Progenitor cell of endocrine pancreas (in vitro differentiated cells): ENCODE measurements around the gene E4F1. TPM values are rescaled to one million over a fixed set of nuclear protein-coding genes. Genes with fewer than 3 reads are reported as not detected.
A peak's percentile ranks its signal among the peaks of the same experiment; 100 is the strongest.

Experiments used
- DNase-seq: peaks from one replicate; pipeline ENCODE4 v3.0.0; 2021; ENCODE audit warnings: low spot score; ENCODE audit not compliant: unreplicated experiment
- H3K27ac Mint-ChIP-seq: 2 replicates; pipeline ENCODE4 v1.8.0; 2021; ENCODE audit warnings: mild to moderate bottlenecking, moderate library complexity, mixed read lengths
- H3K27me3 Mint-ChIP-seq: 2 replicates; pipeline ENCODE4 v1.8.0; 2021; ENCODE audit warnings: mixed read lengths
- H3K36me3 Mint-ChIP-seq: 2 replicates; pipeline ENCODE4 v1.8.0; 2022; ENCODE audit warnings: mixed read lengths; ENCODE audit not compliant: insufficient read depth
- H3K4me1 Mint-ChIP-seq: 2 replicates; pipeline ENCODE4 v1.8.0; 2021; ENCODE audit warnings: low read depth, mixed read lengths
- H3K4me3 Mint-ChIP-seq: 2 replicates; pipeline ENCODE4 v1.8.0; 2021; ENCODE audit warnings: low read depth, mild to moderate bottlenecking, moderate library complexity, mixed read lengths
- H3K9me3 Mint-ChIP-seq: 2 replicates; pipeline ENCODE4 v1.8.0; 2021; ENCODE audit warnings: low read depth, mixed read lengths
- long read RNA-seq: library from polyadenylated mRNA; unstranded; transcript quantifications from one replicate; pipeline ENCODE4 v2.0.0, GENCODE V29; 2020
- total RNA-seq: library from RNA; stranded (reverse); gene quantifications from 2 replicates; pipeline ENCODE4 v1.2.1, GENCODE V29; 2021
- TF ChIP-seq, protein P1 (sequence below): fragments of 200-600 bp; sonication (generic); IDR thresholded peaks from one replicate; pipeline ENCODE4 v1.5.0; 2021; ENCODE audit warnings: antibody characterized with exemption, mild to moderate bottlenecking; ENCODE audit not compliant: unreplicated experiment

E4F1 gene, protein sequence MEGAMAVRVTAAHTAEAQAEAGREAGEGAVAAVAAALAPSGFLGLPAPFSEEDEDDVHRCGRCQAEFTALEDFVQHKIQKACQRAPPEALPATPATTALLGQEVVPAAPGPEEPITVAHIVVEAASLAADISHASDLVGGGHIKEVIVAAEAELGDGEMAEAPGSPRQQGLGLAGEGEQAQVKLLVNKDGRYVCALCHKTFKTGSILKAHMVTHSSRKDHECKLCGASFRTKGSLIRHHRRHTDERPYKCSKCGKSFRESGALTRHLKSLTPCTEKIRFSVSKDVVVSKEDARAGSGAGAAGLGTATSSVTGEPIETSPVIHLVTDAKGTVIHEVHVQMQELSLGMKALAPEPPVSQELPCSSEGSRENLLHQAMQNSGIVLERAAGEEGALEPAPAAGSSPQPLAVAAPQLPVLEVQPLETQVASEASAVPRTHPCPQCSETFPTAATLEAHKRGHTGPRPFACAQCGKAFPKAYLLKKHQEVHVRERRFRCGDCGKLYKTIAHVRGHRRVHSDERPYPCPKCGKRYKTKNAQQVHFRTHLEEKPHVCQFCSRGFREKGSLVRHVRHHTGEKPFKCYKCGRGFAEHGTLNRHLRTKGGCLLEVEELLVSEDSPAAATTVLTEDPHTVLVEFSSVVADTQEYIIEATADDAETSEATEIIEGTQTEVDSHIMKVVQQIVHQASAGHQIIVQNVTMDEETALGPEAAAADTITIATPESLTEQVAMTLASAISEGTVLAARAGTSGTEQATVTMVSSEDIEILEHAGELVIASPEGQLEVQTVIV
- 30.9 and 33.7 TPM in 2 replicates for total RNA-seq
- long read RNA-seq, transcript E4F1-201 (14 exons, 2,573 nt): major isoform, 13 of 27 reads
- long read RNA-seq, partial matches to known transcripts: 5 of 27 reads
- long read RNA-seq, other reads (novel, unspliced or antisense): 9 of 27 reads

DNA sequence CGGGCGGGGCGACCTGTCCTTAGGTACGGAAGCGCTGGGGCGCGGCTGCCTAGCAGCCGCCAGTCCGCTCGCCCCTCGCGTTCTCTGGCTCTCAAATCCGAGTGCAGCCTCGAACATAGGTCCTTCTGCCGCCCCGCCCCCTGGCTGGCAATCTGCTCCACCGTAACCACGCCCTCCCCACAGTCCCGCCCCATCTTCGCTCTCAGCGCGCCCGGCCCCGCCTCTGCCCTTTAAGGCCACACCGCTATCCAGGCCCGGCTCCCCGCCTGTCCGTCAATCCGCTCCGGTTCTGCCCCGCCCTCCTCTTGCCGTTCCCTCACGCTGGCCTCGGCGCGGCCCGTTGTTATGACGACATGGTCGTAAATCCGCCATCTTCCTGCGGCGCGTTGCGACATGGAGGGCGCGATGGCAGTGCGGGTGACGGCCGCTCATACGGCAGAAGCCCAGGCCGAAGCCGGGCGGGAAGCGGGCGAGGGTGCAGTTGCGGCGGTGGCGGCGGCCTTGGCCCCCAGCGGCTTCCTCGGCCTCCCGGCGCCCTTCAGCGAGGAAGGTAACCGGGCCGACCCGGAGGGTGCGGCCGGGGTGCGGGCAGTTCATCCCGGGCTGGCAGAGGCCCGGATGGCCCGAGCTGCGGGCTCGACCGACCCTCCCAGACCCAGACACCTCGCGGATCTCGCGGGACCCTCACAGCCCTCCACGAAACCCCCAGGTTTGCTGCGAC, at the start of gene E4F1:
Gene E4F1 (plus strand): TSS at position 371 of the 721 bp plus-strand sequence. CDS start 23 bp downstream, at position 394.
- TF ChIP-seq, protein P1, sequence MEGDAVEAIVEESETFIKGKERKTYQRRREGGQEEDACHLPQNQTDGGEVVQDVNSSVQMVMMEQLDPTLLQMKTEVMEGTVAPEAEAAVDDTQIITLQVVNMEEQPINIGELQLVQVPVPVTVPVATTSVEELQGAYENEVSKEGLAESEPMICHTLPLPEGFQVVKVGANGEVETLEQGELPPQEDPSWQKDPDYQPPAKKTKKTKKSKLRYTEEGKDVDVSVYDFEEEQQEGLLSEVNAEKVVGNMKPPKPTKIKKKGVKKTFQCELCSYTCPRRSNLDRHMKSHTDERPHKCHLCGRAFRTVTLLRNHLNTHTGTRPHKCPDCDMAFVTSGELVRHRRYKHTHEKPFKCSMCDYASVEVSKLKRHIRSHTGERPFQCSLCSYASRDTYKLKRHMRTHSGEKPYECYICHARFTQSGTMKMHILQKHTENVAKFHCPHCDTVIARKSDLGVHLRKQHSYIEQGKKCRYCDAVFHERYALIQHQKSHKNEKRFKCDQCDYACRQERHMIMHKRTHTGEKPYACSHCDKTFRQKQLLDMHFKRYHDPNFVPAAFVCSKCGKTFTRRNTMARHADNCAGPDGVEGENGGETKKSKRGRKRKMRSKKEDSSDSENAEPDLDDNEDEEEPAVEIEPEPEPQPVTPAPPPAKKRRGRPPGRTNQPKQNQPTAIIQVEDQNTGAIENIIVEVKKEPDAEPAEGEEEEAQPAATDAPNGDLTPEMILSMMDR: no peak
- Mint-ChIP-seq H3K27ac (peak within 1 kb of the TSS; percentile 88), H3K36me3 (no peaks in the 10 kb centered on the region), H3K4me1 (peaks cover 11% of the 10 kb centered on the region), H3K4me3 (peak within 1 kb of the TSS; percentile 81), H3K27me3 (no peaks in the 10 kb centered on the region), H3K9me3 (no peaks in the 10 kb centered on the region)
- peak; percentile 98 for DNase-seq

DNA sequence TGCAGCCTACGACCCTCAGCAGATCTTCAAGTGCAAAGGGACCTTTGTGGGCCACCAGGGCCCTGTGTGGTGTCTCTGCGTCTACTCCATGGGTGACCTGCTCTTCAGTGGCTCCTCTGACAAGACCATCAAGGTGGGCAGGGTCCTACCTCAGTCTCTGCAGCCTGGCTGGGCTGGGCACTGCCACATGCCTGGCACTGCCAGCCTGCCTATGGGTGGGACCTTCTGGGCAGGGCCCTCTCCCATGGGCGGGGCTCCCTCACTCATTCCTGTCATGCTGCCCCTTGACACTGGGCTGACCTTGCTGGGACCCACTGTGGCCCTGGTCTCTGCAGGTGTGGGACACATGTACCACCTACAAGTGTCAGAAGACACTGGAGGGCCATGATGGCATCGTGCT, 49.5 kb upstream of the E4F1 start:
- Mint-ChIP-seq H3K4me1 (no peaks in the 10 kb centered on the region), H3K36me3 (peaks cover 11% of the 10 kb centered on the region), H3K27ac (no peak overlapping the region), H3K4me3 (no peak overlapping the region), H3K9me3 (no peaks in the 10 kb centered on the region), H3K27me3 (no peaks in the 10 kb centered on the region)
- TF ChIP-seq, protein P1: no peak
- DNase-seq: no peak

GRCh38 chr16:2174396-2175131, 48.8 kb upstream of the E4F1 start:
- peaks cover 11% of the 10 kb centered on the region for H3K36me3 Mint-ChIP-seq
- DNase-seq: no peak
- no peaks in the 10 kb centered on the region for H3K4me1 Mint-ChIP-seq
- H3K4me3 Mint-ChIP-seq: no peak overlapping the region
- TF ChIP-seq, protein P1: no peak
- H3K27me3 Mint-ChIP-seq: no peaks in the 10 kb centered on the region
- H3K27ac Mint-ChIP-seq: no peak overlapping the region
- H3K9me3 Mint-ChIP-seq: no peaks in the 10 kb centered on the region

- no peak for DNase-seq
- Mint-ChIP-seq H3K4me3 (no peak overlapping the region), H3K27ac (no peak overlapping the region), H3K9me3 (no peaks in the 10 kb centered on the region), H3K27me3 (no peaks in the 10 kb centered on the region), H3K36me3 (peaks cover 11% of the 10 kb centered on the region), H3K4me1 (no peaks in the 10 kb centered on the region)
- TF ChIP-seq, protein P1: no peak
These were observed 47.9 kb upstream of the E4F1 start for GRCh38 chr16:2175454-2175853.
